HepG2 (cell line): Measurements from ENCODE around the gene CACNA1G. TPM values are rescaled to one million over a fixed set of nuclear protein-coding genes. Genes with fewer than 3 reads are reported as not detected.

ENCODE experiments used
- ATAC-seq: fragments of 200-7000 bp; cut with Tn5 transposase; 3 replicates; pipeline ENCODE4 v1.9.1; 2020; ENCODE audit warnings: mild to moderate bottlenecking, moderate library complexity
- BruUV-seq: library from RNA; stranded (reverse); fragments of 400-500 nt; replicated peaks from 2 replicates; lab custom pipeline; 2021; lab: Mats Ljungman, UMichigan
- CTCF ChIA-PET: fragments of 300-600 bp; formaldehyde crosslinking; extraction: SDS; loops from one replicate; lab custom pipeline; 2021; ENCODE audit warnings: low total read pairs, inconsistent platforms, low intra/inter-chr PET ratio; lab: Yijun Ruan, JAX
- POLR2A ChIA-PET: fragments of 350-600 bp; sonication (Branson Sonifier 250); formaldehyde crosslinking; loops from one replicate; lab custom pipeline; 2020; ENCODE audit warnings: antibody characterized with exemption, inconsistent platforms; lab: Yijun Ruan, JAX
- DNase-seq: peaks from one replicate; pipeline ENCODE4 v3.0.0-alpha.2; 2015; ENCODE audit warnings: low spot score
- FAIRE-seq: peaks from 3 replicates; lab custom pipeline; 2011; peaks lifted over from hg19 to GRCh38; lab: Jason Lieb, UNC
- H2AFZ ChIP-seq: one replicate; pipeline ENCODE4 v1.6.1; 2011; ENCODE audit warnings: low read length, inconsistent platforms
- H3K27ac ChIP-seq: fragments of 300-600 bp; 3 replicates; pipeline ENCODE4 v1.8.0; 2011; ENCODE audit warnings: mixed run types, mild to moderate bottlenecking, mixed read lengths, low read length, inconsistent platforms; ENCODE audit not compliant: insufficient read depth; ENCODE audit errors: extremely low read length
- H3K27me3 ChIP-seq, 2 experiments: fragments of 200-600 bp in 1 of 2; 2 replicates in 1 of 2; 3 replicates in 1 of 2; pipeline versions ENCODE4 v1.6.0 to v1.8.0; 2011; ENCODE audit warnings: low read length in 2 of 2, mild to moderate bottlenecking in 2 of 2, moderate library complexity in 2 of 2, inconsistent platforms in 1 of 2; ENCODE audit not compliant: insufficient read depth in 2 of 2, control insufficient read depth in 1 of 2
- H3K36me3 ChIP-seq, 2 experiments: fragments of 200-600 bp in 1 of 2; replicated peaks in 1 of 2; 2 replicates in 1 of 2; 3 replicates in 1 of 2; pipeline versions ENCODE4 v1.5.1 to v1.8.0; 2011; ENCODE audit warnings: low read length in 2 of 2, inconsistent platforms in 1 of 2; ENCODE audit not compliant: insufficient read depth in 2 of 2, control insufficient read depth in 1 of 2
- H3K4me1 ChIP-seq: 2 replicates; pipeline ENCODE4 v1.5.1; 2012; ENCODE audit warnings: low read length, inconsistent platforms; ENCODE audit not compliant: insufficient read depth
- H3K4me2 ChIP-seq: 2 replicates; pipeline ENCODE4 v1.6.0; 2011; ENCODE audit warnings: low read depth, low read length, inconsistent platforms
- H3K4me3 ChIP-seq, 3 experiments: fragments of 200-600 bp in 1 of 3; sonication (generic), shearing (Covaris generic) in 1 of 3; replicated peaks in 1 of 3; 2 replicates each; pipeline ENCODE4 v1.5.1; 2011 to 2016; ENCODE audit warnings: low read length in 3 of 3, inconsistent platforms in 2 of 3, low read depth in 2 of 3, mild to moderate bottlenecking in 2 of 3, control low read depth in 1 of 3, mixed read lengths in 1 of 3; ENCODE audit not compliant: insufficient read depth in 1 of 3
- H3K79me2 ChIP-seq: one replicate; pipeline ENCODE4 v1.6.1; 2011; ENCODE audit warnings: low read length, inconsistent platforms; ENCODE audit not compliant: insufficient read depth
- H3K9ac ChIP-seq: 2 replicates; pipeline ENCODE4 v1.6.0; 2011; ENCODE audit warnings: mild to moderate bottlenecking, low read depth, low read length, inconsistent platforms; ENCODE audit not compliant: insufficient read depth
- H3K9me3 ChIP-seq: 2 replicates; pipeline ENCODE4 v1.5.1; 2012; ENCODE audit warnings: mild to moderate bottlenecking, low read length
- H4K20me1 ChIP-seq: 2 replicates; pipeline ENCODE4 v1.6.0; 2011; ENCODE audit warnings: inconsistent platforms, mild to moderate bottlenecking, low read length, moderate library complexity; ENCODE audit not compliant: insufficient read depth
- FOXA3 ChIP-seq: IDR thresholded peaks from 2 replicates; pipeline ENCODE4 v1.6.1; 2016; ENCODE audit warnings: missing genetic modification reagents, missing compliant biosample characterization
- HOXA5 ChIP-seq: sonication (generic); formaldehyde crosslinking; IDR thresholded peaks from 2 replicates; pipeline ENCODE4 v1.4.0; 2020; ENCODE audit warnings: missing genetic modification reagents
- SIN3B ChIP-seq: fragments of 150-350 bp; IDR thresholded peaks from 2 replicates; pipeline ENCODE4 v1.6.1; 2014; ENCODE audit warnings: low read length
- SP140L ChIP-seq: sonication (generic); formaldehyde crosslinking; IDR thresholded peaks from 2 replicates; pipeline ENCODE4 v1.4.0; 2020; ENCODE audit warnings: missing genetic modification reagents, borderline replicate concordance
- ZNF232 ChIP-seq: sonication (generic); formaldehyde crosslinking; IDR thresholded peaks from 2 replicates; pipeline ENCODE4 v1.4.0; 2020; ENCODE audit warnings: missing genetic modification reagents, borderline replicate concordance
- ZNF543 ChIP-seq: sonication (generic); formaldehyde crosslinking; IDR thresholded peaks from 2 replicates; pipeline ENCODE4 v1.4.0; 2020; ENCODE audit warnings: mild to moderate bottlenecking, missing genetic modification reagents
- ZNF672 ChIP-seq: sonication (generic); formaldehyde crosslinking; IDR thresholded peaks from 2 replicates; pipeline ENCODE4 v1.8.1; 2022; ENCODE audit warnings: missing genetic modification reagents
- ZNF841 ChIP-seq: sonication (generic); formaldehyde crosslinking; IDR thresholded peaks from 2 replicates; pipeline ENCODE4 v1.8.1; 2023; ENCODE audit warnings: missing genetic modification reagents, borderline replicate concordance
- ZNF850 ChIP-seq: sonication (generic); formaldehyde crosslinking; conservative IDR thresholded peaks from 2 replicates; pipeline ENCODE4 v1.9.0; 2021; ENCODE audit warnings: mild to moderate bottlenecking, missing genetic modification reagents
- whole genome bisulfite sequencing: methylation state at CpG from one replicate; pipeline ENCODE4 v1.1.6; 2017; ENCODE audit warnings: low lambda C conversion rate; 5-methylcytosine and 5-hydroxymethylcytosine counted together
- in situ Hi-C: cut with HindIII; loops from 2 replicates; pipeline ENCODE4 v1.10.0; 2017; ENCODE audit warnings: low pct_unique_long_range_greater_than_20kb; ENCODE audit not compliant: extremely low pct_ligation_motif_present
- intact Hi-C: fragments of 100-400 bp; cut with micrococcal nuclease; formaldehyde crosslinking; loops from one replicate; pipeline ENCODE4 v1.10.0; 2022; ENCODE audit not compliant: unreplicated experiment
- polyA plus RNA-seq, 8 experiments: library from polyadenylated mRNA; depleted of rRNA in 3 of 8; stranded (reverse) in 7 of 8; unstranded in 1 of 8; fragments of >200 nt; fragmentation: Illumina TruSeq in 4 of 8; extraction: Trizol in 4 of 8; gene quantifications; 2 replicates each; pipeline versions ENCODE4 v1.2.1 to v1.2.3, GENCODE V29; 2011 to 2016; ENCODE audit warnings: low read depth in 4 of 8, missing spikeins in 1 of 8, mixed read lengths in 1 of 8; ENCODE audit not compliant: insufficient read depth in 1 of 8
- total RNA-seq, 5 experiments: library from RNA; depleted of rRNA; stranded (reverse); fragments of >200 nt; fragmentation: Illumina TruSeq; extraction: Trizol; gene quantifications; 2 replicates each; pipeline ENCODE4 v1.2.3, GENCODE V29; 2016; ENCODE audit warnings: low read depth in 1 of 5
- TF ChIP-seq, protein P1 (sequence below): sonication (generic); formaldehyde crosslinking; conservative IDR thresholded peaks from 2 replicates; pipeline ENCODE4 v1.4.0; 2020; ENCODE audit warnings: mild to moderate bottlenecking, missing genetic modification reagents, moderate library complexity
- TF ChIP-seq, protein P2 (sequence below): sonication (generic); formaldehyde crosslinking; IDR thresholded peaks from 2 replicates; pipeline ENCODE4 v1.5.1; 2020; ENCODE audit warnings: missing genetic modification reagents, mild to moderate bottlenecking, borderline replicate concordance
- TF ChIP-seq, protein P3 (sequence below): IDR thresholded peaks from 2 replicates; pipeline ENCODE4 v1.6.1; 2016; ENCODE audit warnings: low read depth, control low read depth
- TF ChIP-seq, protein P4 (sequence below): sonication (generic); formaldehyde crosslinking; IDR thresholded peaks from 2 replicates; pipeline ENCODE4 v1.5.0; 2020; ENCODE audit warnings: missing genetic modification reagents
- TF ChIP-seq, protein P5 (sequence below): sonication (generic); formaldehyde crosslinking; IDR thresholded peaks from 2 replicates; pipeline ENCODE4 v1.9.0; 2021; ENCODE audit warnings: missing genetic modification reagents, mild to moderate bottlenecking, borderline replicate concordance

Gene CACNA1G
- total and polyA plus RNA-seq, 2 of the 13 experiments (the other 11 are each of a cell fraction or from before 2014, with no cell fraction given), result 0.02 TPM; not detected in 1

DNA sequence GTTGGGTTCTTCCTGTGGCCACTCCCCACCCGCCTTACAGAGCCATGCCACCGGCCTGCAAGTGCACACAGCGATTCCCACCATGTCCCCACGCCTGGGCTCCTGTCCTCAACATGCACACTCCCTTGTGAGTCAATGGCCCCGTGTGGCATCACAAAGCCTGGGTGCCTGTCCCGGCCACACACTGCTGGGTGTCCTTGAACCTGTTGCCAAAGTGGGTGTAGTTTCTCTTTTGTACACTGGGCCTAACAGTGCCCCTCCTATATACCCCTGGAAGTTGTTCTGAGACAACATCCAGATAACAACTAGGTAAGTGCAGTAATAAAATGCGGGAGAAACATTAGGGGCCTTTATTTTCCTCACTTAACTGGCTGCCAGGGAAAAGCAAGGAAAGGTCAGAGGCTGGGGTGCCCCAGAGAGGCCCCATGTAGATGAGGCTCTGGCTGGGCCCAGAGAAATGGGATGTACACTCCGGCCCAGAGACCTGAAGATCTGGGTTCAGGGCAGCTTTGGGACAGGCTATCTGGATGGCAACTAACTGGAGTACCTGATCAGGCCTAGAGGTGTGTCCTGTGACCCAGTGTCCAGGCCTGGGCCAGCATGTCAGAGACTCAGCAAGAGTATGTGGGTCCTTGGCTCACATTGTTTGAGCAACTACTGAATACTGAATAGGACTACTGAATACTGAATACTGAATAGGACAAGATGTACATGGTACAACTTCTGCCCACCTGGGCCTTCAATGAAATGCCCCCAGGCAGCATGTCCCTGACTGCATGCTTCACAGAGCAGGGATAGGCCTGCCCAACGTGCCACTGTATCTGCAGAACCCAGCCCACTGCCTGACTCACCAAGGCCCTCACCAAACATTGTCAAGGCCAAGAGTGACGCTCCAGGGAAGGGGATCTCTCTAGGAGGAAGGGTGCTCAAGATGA lies 82.5 kb downstream of the CACNA1G start:
- intact Hi-C loops (no loop called here), in situ Hi-C loops (no loop called here)
- ATAC-seq, result peak; percentile 34
- peak; percentile 71 for DNase-seq
- ChIA-PET POLR2A (interaction anchor here (0.9 to 5.3 kb wide), 2 partner anchors 26 to 41 kb away, joined by 3 to 39 read pairs; no protein-coding TSS in a partner anchor), CTCF (no interaction called here)
- FAIRE-seq, result no peak
- Histone ChIP-seq H3K79me2 (peaks cover under 1% of the 10 kb centered on the region), H2AFZ (no peak overlapping the region), H3K4me3 (no peak overlapping the region), H4K20me1 (no peaks in the 10 kb centered on the region), H3K4me2 (peak overlapping the region; percentile 1; the same call in 1 of the 2 replicates), H3K36me3 (0 out of 5 replicates have a peak, but pooled peaks cover 0 to 4% of the 10 kb centered on the region in 2 experiments), H3K9me3 (no peaks in the 10 kb centered on the region), H3K9ac (no peak overlapping the region; the same call in 1 of the 2 replicates), H3K27ac (peak overlapping the region; percentile 11), H3K27me3 (no peaks in the 10 kb centered on the region), H3K4me1 (peaks cover 91% of the 10 kb centered on the region)
- no TSS peak for BruUV-seq
- WGBS, result 50% methylated on average over 8 of the region's 10 CpGs
- TF ChIP-seq, protein P1, sequence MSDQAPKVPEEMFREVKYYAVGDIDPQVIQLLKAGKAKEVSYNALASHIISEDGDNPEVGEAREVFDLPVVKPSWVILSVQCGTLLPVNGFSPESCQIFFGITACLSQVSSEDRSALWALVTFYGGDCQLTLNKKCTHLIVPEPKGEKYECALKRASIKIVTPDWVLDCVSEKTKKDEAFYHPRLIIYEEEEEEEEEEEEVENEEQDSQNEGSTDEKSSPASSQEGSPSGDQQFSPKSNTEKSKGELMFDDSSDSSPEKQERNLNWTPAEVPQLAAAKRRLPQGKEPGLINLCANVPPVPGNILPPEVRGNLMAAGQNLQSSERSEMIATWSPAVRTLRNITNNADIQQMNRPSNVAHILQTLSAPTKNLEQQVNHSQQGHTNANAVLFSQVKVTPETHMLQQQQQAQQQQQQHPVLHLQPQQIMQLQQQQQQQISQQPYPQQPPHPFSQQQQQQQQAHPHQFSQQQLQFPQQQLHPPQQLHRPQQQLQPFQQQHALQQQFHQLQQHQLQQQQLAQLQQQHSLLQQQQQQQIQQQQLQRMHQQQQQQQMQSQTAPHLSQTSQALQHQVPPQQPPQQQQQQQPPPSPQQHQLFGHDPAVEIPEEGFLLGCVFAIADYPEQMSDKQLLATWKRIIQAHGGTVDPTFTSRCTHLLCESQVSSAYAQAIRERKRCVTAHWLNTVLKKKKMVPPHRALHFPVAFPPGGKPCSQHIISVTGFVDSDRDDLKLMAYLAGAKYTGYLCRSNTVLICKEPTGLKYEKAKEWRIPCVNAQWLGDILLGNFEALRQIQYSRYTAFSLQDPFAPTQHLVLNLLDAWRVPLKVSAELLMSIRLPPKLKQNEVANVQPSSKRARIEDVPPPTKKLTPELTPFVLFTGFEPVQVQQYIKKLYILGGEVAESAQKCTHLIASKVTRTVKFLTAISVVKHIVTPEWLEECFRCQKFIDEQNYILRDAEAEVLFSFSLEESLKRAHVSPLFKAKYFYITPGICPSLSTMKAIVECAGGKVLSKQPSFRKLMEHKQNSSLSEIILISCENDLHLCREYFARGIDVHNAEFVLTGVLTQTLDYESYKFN (CRISPR knock-in tag), result peak; percentile 49; the same call in 1 of the 2 replicates
- TF ChIP-seq, protein P2, sequence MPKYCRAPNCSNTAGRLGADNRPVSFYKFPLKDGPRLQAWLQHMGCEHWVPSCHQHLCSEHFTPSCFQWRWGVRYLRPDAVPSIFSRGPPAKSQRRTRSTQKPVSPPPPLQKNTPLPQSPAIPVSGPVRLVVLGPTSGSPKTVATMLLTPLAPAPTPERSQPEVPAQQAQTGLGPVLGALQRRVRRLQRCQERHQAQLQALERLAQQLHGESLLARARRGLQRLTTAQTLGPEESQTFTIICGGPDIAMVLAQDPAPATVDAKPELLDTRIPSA (CRISPR knock-in tag), result no peak
- TF ChIP-seq ZNF232 (CRISPR knock-in tag) (no peak), SIN3B (no peak), ZNF841 (no peak), ZNF543 (CRISPR knock-in tag) (no peak), ZNF672 (no peak), ZNF850 (CRISPR knock-in tag) (no peak), HOXA5 (no peak), FOXA3 (CRISPR knock-in tag) (peak; percentile 51), SP140L (CRISPR knock-in tag) (no peak)
- TF ChIP-seq, protein P3, sequence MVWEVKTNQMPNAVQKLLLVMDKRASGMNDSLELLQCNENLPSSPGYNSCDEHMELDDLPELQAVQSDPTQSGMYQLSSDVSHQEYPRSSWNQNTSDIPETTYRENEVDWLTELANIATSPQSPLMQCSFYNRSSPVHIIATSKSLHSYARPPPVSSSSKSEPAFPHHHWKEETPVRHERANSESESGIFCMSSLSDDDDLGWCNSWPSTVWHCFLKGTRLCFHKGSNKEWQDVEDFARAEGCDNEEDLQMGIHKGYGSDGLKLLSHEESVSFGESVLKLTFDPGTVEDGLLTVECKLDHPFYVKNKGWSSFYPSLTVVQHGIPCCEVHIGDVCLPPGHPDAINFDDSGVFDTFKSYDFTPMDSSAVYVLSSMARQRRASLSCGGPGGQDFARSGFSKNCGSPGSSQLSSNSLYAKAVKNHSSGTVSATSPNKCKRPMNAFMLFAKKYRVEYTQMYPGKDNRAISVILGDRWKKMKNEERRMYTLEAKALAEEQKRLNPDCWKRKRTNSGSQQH (CRISPR knock-in tag), result no peak
- TF ChIP-seq, protein P4, sequence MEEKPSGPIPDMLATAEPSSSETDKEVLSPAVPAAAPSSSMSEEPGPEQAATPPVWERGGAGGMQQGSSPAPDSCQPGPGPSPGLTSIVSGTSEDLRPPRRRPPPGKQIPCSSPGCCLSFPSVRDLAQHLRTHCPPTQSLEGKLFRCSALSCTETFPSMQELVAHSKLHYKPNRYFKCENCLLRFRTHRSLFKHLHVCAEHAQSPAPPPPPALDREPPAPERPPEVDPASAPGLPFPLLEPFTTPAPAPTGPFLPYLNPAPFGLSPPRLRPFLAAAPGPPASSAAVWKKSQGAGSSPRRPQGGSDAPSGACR (CRISPR knock-in tag), result no peak
- TF ChIP-seq, protein P5, sequence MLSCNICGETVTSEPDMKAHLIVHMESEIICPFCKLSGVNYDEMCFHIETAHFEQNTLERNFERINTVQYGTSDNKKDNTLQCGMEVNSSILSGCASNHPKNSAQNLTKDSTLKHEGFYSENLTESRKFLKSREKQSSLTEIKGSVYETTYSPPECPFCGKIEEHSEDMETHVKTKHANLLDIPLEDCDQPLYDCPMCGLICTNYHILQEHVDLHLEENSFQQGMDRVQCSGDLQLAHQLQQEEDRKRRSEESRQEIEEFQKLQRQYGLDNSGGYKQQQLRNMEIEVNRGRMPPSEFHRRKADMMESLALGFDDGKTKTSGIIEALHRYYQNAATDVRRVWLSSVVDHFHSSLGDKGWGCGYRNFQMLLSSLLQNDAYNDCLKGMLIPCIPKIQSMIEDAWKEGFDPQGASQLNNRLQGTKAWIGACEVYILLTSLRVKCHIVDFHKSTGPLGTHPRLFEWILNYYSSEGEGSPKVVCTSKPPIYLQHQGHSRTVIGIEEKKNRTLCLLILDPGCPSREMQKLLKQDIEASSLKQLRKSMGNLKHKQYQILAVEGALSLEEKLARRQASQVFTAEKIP (CRISPR knock-in tag), result no peak
